K562 (cell line): ENCODE data around the gene SLC4A11. TPM values are rescaled to one million over a fixed set of nuclear protein-coding genes. Genes with fewer than 3 reads are reported as not detected.

Experiments
- ATAC-seq: fragments of 200-7000 bp; cut with Tn5 transposase; 3 replicates; pipeline ENCODE4 v1.9.1; 2020; ENCODE audit warnings: moderate library complexity
- BruUV-seq: library from RNA; stranded (reverse); fragments of 400-500 nt; replicated peaks from 2 replicates; lab custom pipeline; 2021; lab: Mats Ljungman, UMichigan
- CTCF ChIA-PET: fragments of 300-600 bp; formaldehyde crosslinking; extraction: SDS; loops from one replicate; lab custom pipeline; 2021; ENCODE audit warnings: low intra/inter-chr PET ratio; lab: Yijun Ruan, JAX
- POLR2A ChIA-PET: fragments of 300-600, 350-650 bp; sonication (Branson Sonifier 250); formaldehyde crosslinking; extraction: SDS; loops from one replicate; lab custom pipeline; 2021; ENCODE audit warnings: antibody characterized with exemption, inconsistent platforms; lab: Yijun Ruan, JAX
- DNase-seq, 4 experiments: peaks; one replicate each; pipeline versions ENCODE4 v3.0.0 to v3.0.0-alpha.2; 2011 to 2018; ENCODE audit warnings: low spot score in 3 of 4, mixed read lengths in 3 of 4; ENCODE audit errors: extremely low read depth in 1 of 4
- FAIRE-seq: peaks from 2 replicates; lab custom pipeline; 2011; peaks lifted over from hg19 to GRCh38; lab: Jason Lieb, UNC
- H2AFZ ChIP-seq: 2 replicates; pipeline ENCODE4 v1.6.0; 2011; ENCODE audit warnings: low read depth, low read length, control low read depth, inconsistent platforms
- H3K27ac ChIP-seq: fragments of 200-600 bp; 3 replicates; pipeline ENCODE4 v1.8.0; 2011; ENCODE audit warnings: low read depth, mild to moderate bottlenecking, control low read depth, inconsistent platforms, low read length, moderate library complexity, mixed read lengths; ENCODE audit errors: extremely low read depth
- H3K27me3 ChIP-seq, 2 experiments: fragments of 300-600 bp in 1 of 2; 2 replicates in 1 of 2; 3 replicates in 1 of 2; pipeline versions ENCODE4 v1.6.0 to v1.8.0; 2011; ENCODE audit warnings: inconsistent platforms in 2 of 2, low read length in 2 of 2, mild to moderate bottlenecking in 1 of 2, mixed read lengths in 1 of 2, moderate library complexity in 1 of 2; ENCODE audit not compliant: control insufficient read depth in 2 of 2, insufficient read depth in 2 of 2
- H3K36me3 ChIP-seq: fragments of 300-600 bp; 3 replicates; pipeline ENCODE4 v1.8.0; 2011; ENCODE audit warnings: mild to moderate bottlenecking, low read length, inconsistent platforms; ENCODE audit not compliant: control insufficient read depth, insufficient read depth
- H3K4me1 ChIP-seq, 2 experiments: fragments of 200-600 bp in 1 of 2; replicated peaks in 1 of 2; 2 replicates in 1 of 2; 3 replicates in 1 of 2; pipeline versions ENCODE4 v1.5.1 to v1.8.0; 2011; ENCODE audit warnings: inconsistent platforms in 2 of 2, low read length in 2 of 2, mild to moderate bottlenecking in 1 of 2, mixed read lengths in 1 of 2, moderate library complexity in 1 of 2; ENCODE audit not compliant: control insufficient read depth in 2 of 2, insufficient read depth in 2 of 2
- H3K4me2 ChIP-seq: 2 replicates; pipeline ENCODE4 v1.6.1; 2011; ENCODE audit warnings: low read length, control low read depth, inconsistent platforms, mixed read lengths; ENCODE audit not compliant: insufficient read depth
- H3K4me3 ChIP-seq: fragments of 200-600 bp; sonication (generic), shearing (Covaris generic); 2 replicates; pipeline ENCODE4 v1.5.1; 2016; ENCODE audit warnings: control low read depth, inconsistent platforms
- H3K79me2 ChIP-seq: fragments of 200-600 bp; 3 replicates; pipeline ENCODE4 v1.8.0; 2011; ENCODE audit warnings: low read length, inconsistent platforms; ENCODE audit not compliant: control insufficient read depth, insufficient read depth
- H3K9ac ChIP-seq, 2 experiments: 2 replicates each; pipeline versions ENCODE4 v1.6.0 to v1.6.1; 2011; ENCODE audit warnings: low read depth in 2 of 2, low read length in 2 of 2, control low read depth in 1 of 2, inconsistent platforms in 1 of 2, mild to moderate bottlenecking in 1 of 2, mixed read lengths in 1 of 2; ENCODE audit not compliant: insufficient read depth in 1 of 2
- H3K9me1 ChIP-seq: one replicate; pipeline ENCODE4 v1.6.0; 2011; ENCODE audit warnings: inconsistent platforms, mild to moderate bottlenecking, low read length, moderate library complexity; ENCODE audit not compliant: control insufficient read depth, insufficient read depth
- H3K9me3 ChIP-seq: replicated peaks from 2 replicates; pipeline ENCODE4 v1.5.1; 2011; ENCODE audit warnings: low read depth, low read length, inconsistent platforms; ENCODE audit not compliant: control insufficient read depth, insufficient read depth
- H4K20me1 ChIP-seq: replicated peaks from 2 replicates; pipeline ENCODE4 v1.6.1; 2011; ENCODE audit warnings: low read length, inconsistent platforms, mixed read lengths; ENCODE audit not compliant: control insufficient read depth, insufficient read depth
- BRCA1 ChIP-seq, 2 experiments: fragments of 450-650 bp in 1 of 2; sonication (generic) in 1 of 2; formaldehyde crosslinking in 1 of 2; IDR thresholded peaks; 2 replicates each; pipeline versions ENCODE4 v1.5.0 to v1.6.1; 2017 to 2020; ENCODE audit warnings: mild to moderate bottlenecking in 1 of 2, missing genetic modification reagents in 1 of 2
- HIVEP1 ChIP-seq: fragments of 250-450 bp; sonication (Bioruptor Pico); IDR thresholded peaks from 2 replicates; pipeline ENCODE4 v1.4.0; 2020; ENCODE audit warnings: mild to moderate bottlenecking
- PHB2 ChIP-seq: fragments of 450-650 bp; IDR thresholded peaks from 2 replicates; pipeline ENCODE4 v1.6.1; 2017; ENCODE audit warnings: low read depth
- POLR3A ChIP-seq: IDR thresholded peaks from 2 replicates; pipeline ENCODE4 v1.6.1; 2011; ENCODE audit warnings: borderline replicate concordance, mild to moderate bottlenecking, moderate library complexity; ENCODE audit not compliant: insufficient read length, insufficient read depth; ENCODE audit errors: extremely low read depth
- SMARCB1 ChIP-seq: IDR thresholded peaks from 2 replicates; pipeline ENCODE4 v1.6.1; 2011; ENCODE audit warnings: improper control_type of control experiment, low read depth; ENCODE audit not compliant: insufficient read length
- ZBTB26 ChIP-seq: fragments of 450-650 bp; formaldehyde crosslinking; IDR thresholded peaks from 2 replicates; pipeline ENCODE4 v1.4.0; 2022; ENCODE audit warnings: missing genetic modification characterization
- ZNF668 ChIP-seq: fragments of 250-450 bp; sonication (Bioruptor Pico); IDR thresholded peaks from 2 replicates; pipeline ENCODE4 v1.8.0; 2022; ENCODE audit warnings: mild to moderate bottlenecking, inconsistent platforms
- WGBS: fragments of 100-300 bp; shearing (Covaris generic); methylation state at CpG from one replicate; pipeline ENCODE4 v1.1.6; 2016; ENCODE audit warnings: low coverage, mixed read lengths; ENCODE audit not compliant: insufficient coverage; ENCODE audit errors: missing lambda C conversion rate; 5-methylcytosine and 5-hydroxymethylcytosine counted together
- in situ Hi-C: fragments of 300-500 bp; cut with MboI; formaldehyde crosslinking; loops from 4 replicates; pipeline ENCODE4 v1.15.0; 2018; ENCODE audit warnings: inconsistent platforms, mixed read lengths
- intact Hi-C: fragments of 100-400 bp; cut with micrococcal nuclease; formaldehyde crosslinking; loops from 2 replicates; pipeline ENCODE4 v1.14.2; 2022
- polyA plus RNA-seq, 8 experiments: library from polyadenylated mRNA; depleted of rRNA in 4 of 8; stranded (reverse) in 5 of 8; unstranded in 3 of 8; fragments of >200 nt; fragmentation: Nextera tagmentation in 2 of 8; fragmentation: Illumina TruSeq in 1 of 8; extraction: Ambion mirVana in 2 of 8; extraction: Trizol in 1 of 8; gene quantifications; 2 replicates each; pipeline versions ENCODE4 v1.2.1 to v1.2.3, GENCODE V29; 2011 to 2014; ENCODE audit warnings: inconsistent platforms in 1 of 8, missing spikeins in 1 of 8
- total RNA-seq, 7 experiments: library from RNA; depleted of rRNA in 6 of 7; stranded (reverse); fragments of >200 nt in 6 of 7; fragmentation: Illumina TruSeq in 2 of 7; extraction: Trizol in 2 of 7; gene quantifications; 2 replicates each; pipeline versions ENCODE4 v1.2.1 to v1.2.3, GENCODE V29; 2011 to 2021; ENCODE audit warnings: low replicate concordance in 1 of 7
- TF ChIP-seq, protein P1 (sequence below): sonication (generic); formaldehyde crosslinking; IDR thresholded peaks from 2 replicates; pipeline ENCODE4 v1.8.0; 2023; ENCODE audit warnings: mild to moderate bottlenecking, missing genetic modification reagents

The SLC4A11 gene
- total and polyA plus RNA-seq, 9 of the 15 experiments (the other 6 are each of a cell fraction or from before 2014, with no cell fraction given): 0.10 to 2.0 (median 0.20) TPM

GRCh38 chr20:3279761-3280160, 40.8 kb upstream of the SLC4A11 start:
- no peaks in the 10 kb centered on the region for H3K9me1 ChIP-seq
- no peaks in the 10 kb centered on the region for H3K4me1 ChIP-seq
- no peak overlapping the region for H2AFZ ChIP-seq
- H4K20me1 ChIP-seq: no peaks in the 10 kb centered on the region
- H3K79me2 ChIP-seq: no peaks in the 10 kb centered on the region
- H3K4me3 ChIP-seq: no peak overlapping the region
- FAIRE-seq (no peak), DNase-seq (no peak), ATAC-seq (no peak)
- no peak for TF ChIP-seq POLR3A
- no peak for TF ChIP-seq HIVEP1 (CRISPR knock-in tag)
- TF ChIP-seq ZBTB26: no peak
- no peak for TF ChIP-seq BRCA1 (IDR thresholded peaks at IDR 0.05)
- no peak for TF ChIP-seq BRCA1 (CRISPR knock-in tag; IDR thresholded peaks at IDR 0.05)
- no peak for TF ChIP-seq ZNF668
- TF ChIP-seq PHB2: no peak
- no peak for TF ChIP-seq SMARCB1
- TF ChIP-seq, protein P1, sequence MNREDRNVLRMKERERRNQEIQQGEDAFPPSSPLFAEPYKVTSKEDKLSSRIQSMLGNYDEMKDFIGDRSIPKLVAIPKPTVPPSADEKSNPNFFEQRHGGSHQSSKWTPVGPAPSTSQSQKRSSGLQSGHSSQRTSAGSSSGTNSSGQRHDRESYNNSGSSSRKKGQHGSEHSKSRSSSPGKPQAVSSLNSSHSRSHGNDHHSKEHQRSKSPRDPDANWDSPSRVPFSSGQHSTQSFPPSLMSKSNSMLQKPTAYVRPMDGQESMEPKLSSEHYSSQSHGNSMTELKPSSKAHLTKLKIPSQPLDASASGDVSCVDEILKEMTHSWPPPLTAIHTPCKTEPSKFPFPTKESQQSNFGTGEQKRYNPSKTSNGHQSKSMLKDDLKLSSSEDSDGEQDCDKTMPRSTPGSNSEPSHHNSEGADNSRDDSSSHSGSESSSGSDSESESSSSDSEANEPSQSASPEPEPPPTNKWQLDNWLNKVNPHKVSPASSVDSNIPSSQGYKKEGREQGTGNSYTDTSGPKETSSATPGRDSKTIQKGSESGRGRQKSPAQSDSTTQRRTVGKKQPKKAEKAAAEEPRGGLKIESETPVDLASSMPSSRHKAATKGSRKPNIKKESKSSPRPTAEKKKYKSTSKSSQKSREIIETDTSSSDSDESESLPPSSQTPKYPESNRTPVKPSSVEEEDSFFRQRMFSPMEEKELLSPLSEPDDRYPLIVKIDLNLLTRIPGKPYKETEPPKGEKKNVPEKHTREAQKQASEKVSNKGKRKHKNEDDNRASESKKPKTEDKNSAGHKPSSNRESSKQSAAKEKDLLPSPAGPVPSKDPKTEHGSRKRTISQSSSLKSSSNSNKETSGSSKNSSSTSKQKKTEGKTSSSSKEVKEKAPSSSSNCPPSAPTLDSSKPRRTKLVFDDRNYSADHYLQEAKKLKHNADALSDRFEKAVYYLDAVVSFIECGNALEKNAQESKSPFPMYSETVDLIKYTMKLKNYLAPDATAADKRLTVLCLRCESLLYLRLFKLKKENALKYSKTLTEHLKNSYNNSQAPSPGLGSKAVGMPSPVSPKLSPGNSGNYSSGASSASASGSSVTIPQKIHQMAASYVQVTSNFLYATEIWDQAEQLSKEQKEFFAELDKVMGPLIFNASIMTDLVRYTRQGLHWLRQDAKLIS: no peak
- no peak overlapping the region for H3K9ac ChIP-seq
- ChIA-PET CTCF (no interaction called here), POLR2A (interaction anchor here (0.6 kb wide), 1 partner anchor 18 kb away, joined by 3 read pairs; no protein-coding TSS in a partner anchor)
- H3K27me3 ChIP-seq: no peaks in the 10 kb centered on the region
- peaks cover 3% of the 10 kb centered on the region; the same call in 1 of the 3 replicates for H3K36me3 ChIP-seq
- no CpG with 5 or more reads among the region's 1 CpG for WGBS
- H3K9me3 ChIP-seq: no peaks in the 10 kb centered on the region
- in situ Hi-C loops (no loop called here), intact Hi-C loops (loop anchor here (10.0 kb wide), 1 partner anchor 225 kb away; no protein-coding TSS in a partner anchor)
- no peak overlapping the region for H3K27ac ChIP-seq
- H3K4me2 ChIP-seq: no peak overlapping the region
- BruUV-seq: no TSS peak
